ENCODE results near the gene ALDH1L1. TPM values are rescaled to one million over a fixed set of nuclear protein-coding genes. Genes with fewer than 3 reads are reported as not detected.

ALDH1L1 gene
- total RNA-seq, 2 donors from 2014 or later = 5.6 to 12.4 TPM

GRCh38 chr3:126127904-126128303 lies 52.5 kb downstream of the ALDH1L1 start:
- peak; percentile 43 for DNase-seq (ENCODE audit: low spot score)
- intact Hi-C loops (cut with DNase I) = no loop called here

GRCh38 chr3:126127452-126127851 lies 52.9 kb downstream of the ALDH1L1 start:
- peak; percentile 65 for DNase-seq (ENCODE audit: low spot score)
- intact Hi-C loops (cut with DNase I) = no loop called here

- intact Hi-C loops (cut with DNase I) = no loop called here
- DNase-seq (ENCODE audit: low spot score) = peak; percentile 63
These were observed 53.5 kb downstream of the ALDH1L1 start for GRCh38 chr3:126126811-126127431.

GRCh38 chr3:126126286-126126685 lies 54.1 kb downstream of the ALDH1L1 start:
- DNase-seq (ENCODE audit: low spot score) = peak; percentile 45
- intact Hi-C loops (cut with DNase I) = no loop called here

GRCh38 chr3:126125781-126126251 lies 54.6 kb downstream of the ALDH1L1 start:
- intact Hi-C loops (cut with DNase I) = no loop called here
- DNase-seq (ENCODE audit: low spot score) = peak; percentile 66

- intact Hi-C loops (cut with DNase I) = no loop called here
- DNase-seq (ENCODE audit: low spot score) = peak; percentile 42
These were observed 55.0 kb downstream of the ALDH1L1 start for GRCh38 chr3:126125341-126125740.

GRCh38 chr3:126124896-126125295 lies 55.5 kb downstream of the ALDH1L1 start:
- DNase-seq (ENCODE audit: low spot score) = peak; percentile 31
- intact Hi-C loops (cut with DNase I) = no loop called here

- intact Hi-C loops (cut with DNase I) = no loop called here
- peak; percentile 72 for DNase-seq (ENCODE audit: low spot score)
These were observed 56.1 kb downstream of the ALDH1L1 start for GRCh38 chr3:126124148-126124868.

- DNase-seq (ENCODE audit: low spot score) = peak; percentile 22
- intact Hi-C loops (cut with DNase I) = no loop called here
These were observed 58.8 kb downstream of the ALDH1L1 start for GRCh38 chr3:126121632-126122031.

- intact Hi-C loops (cut with DNase I) = no loop called here
- DNase-seq (ENCODE audit: low spot score) = peak; percentile 25
These were observed 59.3 kb downstream of the ALDH1L1 start for GRCh38 chr3:126121074-126121473.

GRCh38 chr3:126119976-126120375 lies 60.4 kb downstream of the ALDH1L1 start:
- intact Hi-C loops (cut with DNase I) = no loop called here
- DNase-seq (ENCODE audit: low spot score) = no peak

GRCh38 chr3:126119008-126119675 lies 61.2 kb downstream of the ALDH1L1 start:
- intact Hi-C loops (cut with DNase I) = no loop called here
- peak; percentile 37 for DNase-seq (ENCODE audit: low spot score)

- DNase-seq (ENCODE audit: low spot score) = peak; percentile 63
- intact Hi-C loops (cut with DNase I) = no loop called here
These were observed 61.8 kb downstream of the ALDH1L1 start for GRCh38 chr3:126118591-126118990.

GRCh38 chr3:126117786-126118185 lies 62.6 kb downstream of the ALDH1L1 start:
- DNase-seq (ENCODE audit: low spot score) = peak; percentile 54
- intact Hi-C loops (cut with DNase I) = no loop called here

GRCh38 chr3:126117212-126117611 lies 63.2 kb downstream of the ALDH1L1 start:
- DNase-seq (ENCODE audit: low spot score) = peak; percentile 42
- intact Hi-C loops (cut with DNase I) = no loop called here

- intact Hi-C loops (cut with DNase I) = no loop called here
- no peak for DNase-seq (ENCODE audit: low spot score)
These were observed 63.9 kb downstream of the ALDH1L1 start for GRCh38 chr3:126116526-126116925.

GRCh38 chr3:126114443-126115386 lies 65.7 kb downstream of the ALDH1L1 start:
- peak; percentile 66 for DNase-seq (ENCODE audit: low spot score)
- intact Hi-C loops (cut with DNase I) = no loop called here

GRCh38 chr3:126113733-126114442 lies 66.5 kb downstream of the ALDH1L1 start:
- DNase-seq (ENCODE audit: low spot score) = peak; percentile 70
- intact Hi-C loops (cut with DNase I) = no loop called here

GRCh38 chr3:126113238-126113555 lies 67.2 kb downstream of the ALDH1L1 start:
- intact Hi-C loops (cut with DNase I) = no loop called here
- DNase-seq (ENCODE audit: low spot score) = peak; percentile 53
